Endodermal cell (in vitro differentiated cells): ENCODE data around the gene OR8B8. TPM values are rescaled to one million over a fixed set of nuclear protein-coding genes. Genes with fewer than 3 reads are reported as not detected.

Experiments used
- DNase-seq: peaks from one replicate; pipeline ENCODE4 v3.0.0-alpha.2; 2017
- H3K27ac ChIP-seq: 2 replicates; pipeline ENCODE4 v1.5.1; 2013; ENCODE audit warnings: mild to moderate bottlenecking, low read depth, low read length, moderate library complexity
- H3K27me3 ChIP-seq: 2 replicates; pipeline ENCODE4 v1.6.1; 2013; ENCODE audit warnings: mild to moderate bottlenecking, low read length, moderate library complexity; ENCODE audit not compliant: insufficient read depth, control insufficient read depth, poor library complexity, severe bottlenecking
- H3K36me3 ChIP-seq: 2 replicates; pipeline ENCODE4 v1.7.0; 2013; ENCODE audit warnings: mild to moderate bottlenecking, low read length, moderate library complexity; ENCODE audit not compliant: control insufficient read depth, insufficient read depth
- H3K4me1 ChIP-seq: one replicate; pipeline ENCODE4 v1.7.0; 2013; ENCODE audit warnings: low read length; ENCODE audit not compliant: control insufficient read depth, insufficient read depth
- H3K4me3 ChIP-seq: 2 replicates; pipeline ENCODE4 v1.5.1; 2013; ENCODE audit warnings: mild to moderate bottlenecking, low read length, moderate library complexity
- H3K9ac ChIP-seq: 2 replicates; pipeline ENCODE4 v1.6.1; 2013; ENCODE audit warnings: mild to moderate bottlenecking, low read length, moderate library complexity; ENCODE audit not compliant: poor library complexity, severe bottlenecking; ENCODE audit errors: extremely low read depth
- H3K9me3 ChIP-seq: 2 replicates; pipeline ENCODE4 v1.6.1; 2013; ENCODE audit warnings: mild to moderate bottlenecking, low read length, moderate library complexity; ENCODE audit not compliant: control insufficient read depth
- H3K27ac Mint-ChIP-seq: 2 replicates; pipeline ENCODE4 v1.8.0; 2020; ENCODE audit warnings: mixed read lengths
- H3K27me3 Mint-ChIP-seq: 2 replicates; pipeline ENCODE4 v1.8.0; 2021; ENCODE audit warnings: mild to moderate bottlenecking, mixed read lengths; ENCODE audit not compliant: insufficient read depth
- H3K36me3 Mint-ChIP-seq: 2 replicates; pipeline ENCODE4 v1.8.0; 2020; ENCODE audit warnings: low read depth, mixed read lengths
- H3K4me1 Mint-ChIP-seq: 2 replicates; pipeline ENCODE4 v1.8.0; 2020; ENCODE audit warnings: mixed read lengths
- H3K4me3 Mint-ChIP-seq: 2 replicates; pipeline ENCODE4 v1.8.0; 2020; ENCODE audit warnings: mild to moderate bottlenecking, moderate library complexity, mixed read lengths
- H3K9me3 Mint-ChIP-seq: 2 replicates; pipeline ENCODE4 v1.8.0; 2020; ENCODE audit warnings: mild to moderate bottlenecking, mixed read lengths
- WGBS, 2 experiments: methylation state at CpG; one replicate each; pipeline versions ENCODE4 v1.1.5 to v1.1.7; 2013; ENCODE audit warnings: missing lambda C conversion rate in 2 of 2, mixed read lengths in 1 of 2; ENCODE audit not compliant: insufficient coverage in 1 of 2, insufficient read length in 1 of 2; 5-methylcytosine and 5-hydroxymethylcytosine counted together
- total RNA-seq, 2 donors: library from RNA; stranded (reverse); fragmentation: NEBNext Ultra II Directional in 1 of 2; extraction: Animal tissue kit (Norgen Biotek cat#: 25700) in 1 of 2; gene quantifications; 2 replicates in 1 of 2; 3 replicates in 1 of 2; pipeline ENCODE4 v1.2.1, GENCODE V29; 2021
- TF ChIP-seq, protein P1 (sequence below): fragments of 200-600 bp; sonication (generic); conservative IDR thresholded peaks from 2 replicates; pipeline ENCODE4 v1.5.0; 2021; ENCODE audit warnings: antibody characterized with exemption, mild to moderate bottlenecking

The OR8B8 gene
- total RNA-seq, 2 donors from 2014 or later: not detected

- peaks cover 9% of the 10 kb centered on the region for H3K4me1 Mint-ChIP-seq
- DNase-seq: no peak
- TF ChIP-seq, protein P1, sequence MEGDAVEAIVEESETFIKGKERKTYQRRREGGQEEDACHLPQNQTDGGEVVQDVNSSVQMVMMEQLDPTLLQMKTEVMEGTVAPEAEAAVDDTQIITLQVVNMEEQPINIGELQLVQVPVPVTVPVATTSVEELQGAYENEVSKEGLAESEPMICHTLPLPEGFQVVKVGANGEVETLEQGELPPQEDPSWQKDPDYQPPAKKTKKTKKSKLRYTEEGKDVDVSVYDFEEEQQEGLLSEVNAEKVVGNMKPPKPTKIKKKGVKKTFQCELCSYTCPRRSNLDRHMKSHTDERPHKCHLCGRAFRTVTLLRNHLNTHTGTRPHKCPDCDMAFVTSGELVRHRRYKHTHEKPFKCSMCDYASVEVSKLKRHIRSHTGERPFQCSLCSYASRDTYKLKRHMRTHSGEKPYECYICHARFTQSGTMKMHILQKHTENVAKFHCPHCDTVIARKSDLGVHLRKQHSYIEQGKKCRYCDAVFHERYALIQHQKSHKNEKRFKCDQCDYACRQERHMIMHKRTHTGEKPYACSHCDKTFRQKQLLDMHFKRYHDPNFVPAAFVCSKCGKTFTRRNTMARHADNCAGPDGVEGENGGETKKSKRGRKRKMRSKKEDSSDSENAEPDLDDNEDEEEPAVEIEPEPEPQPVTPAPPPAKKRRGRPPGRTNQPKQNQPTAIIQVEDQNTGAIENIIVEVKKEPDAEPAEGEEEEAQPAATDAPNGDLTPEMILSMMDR: no peak
- H3K27ac Mint-ChIP-seq: no peak overlapping the region
- Histone ChIP-seq H3K4me3 (no peak overlapping the region), H3K36me3 (no peaks in the 10 kb centered on the region), H3K9ac (no peak overlapping the region), H3K9me3 (no peaks in the 10 kb centered on the region), H3K4me1 (no peaks in the 10 kb centered on the region), H3K27me3 (peaks cover 7% of the 10 kb centered on the region), H3K27ac (no peak overlapping the region)
- peaks cover 12% of the 10 kb centered on the region for H3K27me3 Mint-ChIP-seq
- 91 to 92% methylated on average over 4 to 5 of the region's 5 CpGs for WGBS, 2 experiments
- no peaks in the 10 kb centered on the region for H3K36me3 Mint-ChIP-seq
- no peaks in the 10 kb centered on the region for H3K9me3 Mint-ChIP-seq
- no peak overlapping the region for H3K4me3 Mint-ChIP-seq
These were observed 4.4 kb downstream of the OR8B8 start for GRCh38 chr11:124441081-124441480.

DNA sequence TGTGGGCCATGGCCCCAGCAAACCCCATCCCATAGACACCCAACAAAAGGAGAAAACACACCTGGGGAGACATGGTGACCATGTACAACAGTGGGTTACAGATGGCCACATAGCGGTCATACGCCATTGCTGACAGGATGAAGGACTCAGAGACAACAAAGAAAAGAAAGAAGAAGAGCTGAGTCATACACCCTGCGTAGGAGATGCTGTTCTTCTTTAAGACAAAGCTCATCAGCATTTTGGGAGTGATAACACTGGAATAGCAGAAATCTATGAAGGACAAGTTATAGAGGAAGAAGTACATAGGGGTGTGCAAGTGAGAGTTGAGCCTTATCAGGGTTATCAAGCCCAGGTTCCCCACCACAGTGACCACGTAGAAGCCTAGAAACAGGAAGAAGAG, 4.9 kb downstream of the OR8B8 start:
- Histone ChIP-seq H3K27ac (no peak overlapping the region), H3K36me3 (no peaks in the 10 kb centered on the region), H3K4me3 (no peak overlapping the region), H3K27me3 (peaks cover 11% of the 10 kb centered on the region), H3K4me1 (no peaks in the 10 kb centered on the region), H3K9ac (no peak overlapping the region), H3K9me3 (no peaks in the 10 kb centered on the region)
- H3K36me3 Mint-ChIP-seq: no peaks in the 10 kb centered on the region
- WGBS, 2 experiments: 94 to 95% methylated on average over 4 of the region's 4 CpGs
- TF ChIP-seq, protein P1: no peak
- no peak overlapping the region for H3K27ac Mint-ChIP-seq
- DNase-seq: no peak
- peaks cover 13% of the 10 kb centered on the region for H3K27me3 Mint-ChIP-seq
- no peak overlapping the region for H3K4me3 Mint-ChIP-seq
- H3K9me3 Mint-ChIP-seq: no peaks in the 10 kb centered on the region
- peaks cover 9% of the 10 kb centered on the region for H3K4me1 Mint-ChIP-seq

GRCh38 chr11:124434699-124435098, 10.8 kb downstream of the OR8B8 start:
- TF ChIP-seq, protein P1: no peak
- Histone ChIP-seq H3K36me3 (no peaks in the 10 kb centered on the region), H3K4me3 (no peak overlapping the region), H3K9me3 (peaks cover 8% of the 10 kb centered on the region), H3K27ac (no peak overlapping the region), H3K4me1 (no peaks in the 10 kb centered on the region), H3K27me3 (peaks cover 12% of the 10 kb centered on the region), H3K9ac (no peak overlapping the region)
- peaks cover 2% of the 10 kb centered on the region for H3K9me3 Mint-ChIP-seq
- H3K4me3 Mint-ChIP-seq: no peak overlapping the region
- DNase-seq: no peak
- no peaks in the 10 kb centered on the region for H3K36me3 Mint-ChIP-seq
- WGBS, 2 experiments: 96 to 100% methylated on average over 1 to 2 of the region's 2 CpGs
- H3K27ac Mint-ChIP-seq: no peak overlapping the region
- no peaks in the 10 kb centered on the region for H3K4me1 Mint-ChIP-seq
- peaks cover 13% of the 10 kb centered on the region for H3K27me3 Mint-ChIP-seq
